MM.1S (cell line): ENCODE measurements around the gene HOXD4.

Experiments
- CTCF ChIP-seq: fragments of 300-600 bp; sonication (generic); IDR thresholded peaks from 2 replicates; pipeline ENCODE4 v1.5.1; 2016; ENCODE audit warnings: antibody characterized with exemption, low read length, mixed read lengths
- EZH2 ChIP-seq: fragments of 300-600 bp; sonication (generic); optimal IDR thresholded peaks from 2 replicates; pipeline ENCODE3; 2017; ENCODE audit warnings: low read depth, mild to moderate bottlenecking, antibody characterized with exemption, low read length, mixed read lengths
- EZH2phosphoT487 ChIP-seq: fragments of 300-600 bp; sonication (generic); IDR thresholded peaks from 2 replicates; pipeline ENCODE4 v1.6.1; 2018; ENCODE audit warnings: antibody characterized with exemption, low read length

GRCh38 chr2:176160251-176160985 lies 9.1 kb downstream of the HOXD4 start:
- TF ChIP-seq EZH2 = no peak
- TF ChIP-seq CTCF = no peak
- no peak for TF ChIP-seq EZH2phosphoT487
